GM23338 (cell line): ENCODE data around the gene FZD4.

Experiments used
- CREB1 ChIP-seq: fragments of 250-450 bp; sonication (Bioruptor Pico); IDR thresholded peaks from 2 replicates; pipeline ENCODE4 v1.5.0; 2020; ENCODE audit warnings: low read depth, mild to moderate bottlenecking, moderate library complexity
- CTCF ChIP-seq, 2 experiments: fragments of 200-600 bp in 1 of 2; sonication (generic) in 1 of 2; conservative IDR thresholded peaks; 2 replicates each; pipeline versions ENCODE4 v1.5.1 to v1.6.1; 2016 to 2017; ENCODE audit warnings: antibody characterized with exemption in 2 of 2, low read depth in 2 of 2, mild to moderate bottlenecking in 2 of 2, moderate library complexity in 1 of 2
- ETS1 ChIP-seq: IDR thresholded peaks from 2 replicates; pipeline ENCODE4 v1.6.1; 2016; ENCODE audit warnings: antibody characterized with exemption
- EZH2 ChIP-seq: fragments of 200-600 bp; sonication (generic); IDR thresholded peaks from one replicate; pipeline ENCODE4 v1.8.0; 2017; ENCODE audit warnings: antibody characterized with exemption, mild to moderate bottlenecking, low read depth; ENCODE audit not compliant: unreplicated experiment
- EZH2phosphoT487 ChIP-seq: fragments of 200-600 bp; sonication (generic); IDR thresholded peaks from one replicate; pipeline ENCODE4 v1.8.1; 2018; ENCODE audit warnings: antibody characterized with exemption; ENCODE audit not compliant: unreplicated experiment
- JUNB ChIP-seq: IDR thresholded peaks from one replicate; pipeline ENCODE4 v1.6.1; 2016; ENCODE audit warnings: antibody characterized with exemption; ENCODE audit not compliant: unreplicated experiment
- NANOG ChIP-seq: IDR thresholded peaks from 2 replicates; pipeline ENCODE4 v1.6.1; 2016; ENCODE audit warnings: antibody characterized with exemption, borderline replicate concordance
- POLR2AphosphoS5 ChIP-seq: IDR thresholded peaks from 2 replicates; pipeline ENCODE4 v1.6.1; 2016; ENCODE audit warnings: antibody characterized with exemption, low read depth
- REST ChIP-seq: IDR thresholded peaks from one replicate; pipeline ENCODE4 v1.6.1; 2018; ENCODE audit warnings: antibody characterized with exemption; ENCODE audit not compliant: unreplicated experiment
- STAT1 ChIP-seq: IDR thresholded peaks from one replicate; pipeline ENCODE4 v1.6.1; 2016; ENCODE audit warnings: antibody characterized with exemption; ENCODE audit not compliant: unreplicated experiment
- ZNF114 ChIP-seq: fragments of 250-450 bp; sonication (Bioruptor Pico); IDR thresholded peaks from 2 replicates; pipeline ENCODE4 v1.5.0; 2020; ENCODE audit warnings: mild to moderate bottlenecking, moderate library complexity
- ZNF331 ChIP-seq: fragments of 250-450 bp; sonication (Bioruptor Pico); IDR thresholded peaks from 2 replicates; pipeline ENCODE4 v1.5.0; 2020; ENCODE audit warnings: low read depth, mild to moderate bottlenecking, moderate library complexity
- ZNF462 ChIP-seq: fragments of 250-450 bp; sonication (Bioruptor Pico); IDR thresholded peaks from 2 replicates; pipeline ENCODE4 v1.5.0; 2020; ENCODE audit warnings: mild to moderate bottlenecking, moderate library complexity

- TF ChIP-seq CTCF (conservative IDR thresholded peaks at IDR 0.05; ENCODE audit: low read depth in 2 of 2) (no peak), EZH2 (no peak), REST (no peak), EZH2phosphoT487 (no peak), POLR2AphosphoS5 (no peak), CREB1 (CRISPR knock-in tag) (no peak), NANOG (no peak), STAT1 (no peak), JUNB (no peak), ZNF331 (no peak), ZNF114 (CRISPR knock-in tag) (no peak), ETS1 (no peak), ZNF462 (CRISPR knock-in tag) (no peak)
These were observed 58.8 kb downstream of the FZD4 start for GRCh38 chr11:86896441-86896841.
